Naive B cell (primary cell): ENCODE data around the gene TSPAN5. TPM values are rescaled to one million over a fixed set of nuclear protein-coding genes. Genes with fewer than 3 reads are reported as not detected.

Experiments used
- ATAC-seq, 2 donors: fragments of 150-1000 bp; cut with Tn5 transposase; 2 replicates each; pipeline ENCODE4 v1.10.0; 2021; ENCODE audit warnings: low read depth in 2 of 2, mild to moderate bottlenecking in 2 of 2, moderate library complexity in 2 of 2
- DNase-seq: peaks from one replicate; pipeline ENCODE4 v3.0.0; 2022
- H3K27ac Mint-ChIP-seq, 6 donors: one replicate each; pipeline ENCODE4 v1.8.0; 2020 to 2022; ENCODE audit warnings: mild to moderate bottlenecking in 6 of 6, mixed read lengths in 6 of 6, moderate library complexity in 5 of 6, inconsistent platforms in 2 of 6
- H3K27me3 Mint-ChIP-seq, 3 donors: one replicate each; pipeline ENCODE4 v1.8.0; 2021 to 2022; ENCODE audit warnings: mixed read lengths in 3 of 3, mild to moderate bottlenecking in 1 of 3
- H3K36me3 Mint-ChIP-seq, 2 donors: one replicate each; pipeline ENCODE4 v1.8.0; 2020 to 2022; ENCODE audit warnings: mixed read lengths in 2 of 2, inconsistent platforms in 1 of 2, mild to moderate bottlenecking in 1 of 2
- H3K4me1 Mint-ChIP-seq, 3 donors: one replicate each; pipeline ENCODE4 v1.8.0; 2020 to 2022; ENCODE audit warnings: mixed read lengths in 3 of 3, inconsistent platforms in 1 of 3, mild to moderate bottlenecking in 1 of 3, moderate library complexity in 1 of 3
- H3K4me3 Mint-ChIP-seq, 8 donors: one replicate each; pipeline ENCODE4 v1.8.0; 2020 to 2022; ENCODE audit warnings: mild to moderate bottlenecking in 8 of 8, mixed read lengths in 8 of 8, moderate library complexity in 8 of 8, inconsistent platforms in 2 of 8
- H3K9me3 Mint-ChIP-seq, 7 donors: one replicate each; pipeline ENCODE4 v1.8.0; 2020 to 2022; ENCODE audit warnings: mixed read lengths in 7 of 7, mild to moderate bottlenecking in 5 of 7, inconsistent platforms in 2 of 7, moderate library complexity in 1 of 7
- polyA plus RNA-seq, 6 donors: library from polyadenylated mRNA; unstranded; fragments of 300-500 nt; fragmentation: Illumina TruSeq; gene quantifications; one replicate each; pipeline ENCODE4 v1.2.3, GENCODE V29; 2021; ENCODE audit warnings: low read depth in 6 of 6

TSPAN5 gene
- polyA plus RNA-seq, 6 donors from 2014 or later: 3.9 to 10.2 (median 8.8) TPM

DNA sequence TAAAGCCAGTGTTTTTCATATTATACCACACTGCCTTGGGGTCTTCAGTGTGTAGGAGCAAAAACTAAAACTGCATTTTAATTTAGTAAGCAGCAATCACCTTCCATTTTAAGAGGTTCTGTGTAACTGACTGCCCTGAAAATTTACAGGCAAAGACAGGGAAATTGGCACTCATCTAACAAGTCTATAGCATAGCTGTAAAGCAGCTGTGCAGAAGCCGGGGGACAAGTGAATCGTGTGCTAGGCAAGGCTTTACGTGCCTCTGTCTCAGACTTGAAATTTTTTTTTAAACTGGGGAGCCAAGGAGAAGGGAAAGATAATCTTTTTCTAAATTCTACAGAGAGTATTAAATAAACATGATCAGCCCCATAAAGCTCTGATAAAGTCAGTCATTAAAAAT, 39.7 kb downstream of the TSPAN5 start:
- H3K27ac Mint-ChIP-seq: no peak overlapping the region
- H3K4me1 Mint-ChIP-seq: peaks cover 4 to 17% (median 7%) of the 10 kb centered on the region in 3 donors
- H3K36me3 Mint-ChIP-seq: peaks cover 0 to 7% of the 10 kb centered on the region in 2 donors
- ATAC-seq (no peak), DNase-seq (no peak)
- peaks cover 0 to 4% (median 0%) of the 10 kb centered on the region in 3 donors for H3K27me3 Mint-ChIP-seq
- H3K4me3 Mint-ChIP-seq: no peak overlapping the region
- H3K9me3 Mint-ChIP-seq: no peaks in the 10 kb centered on the region

DNA sequence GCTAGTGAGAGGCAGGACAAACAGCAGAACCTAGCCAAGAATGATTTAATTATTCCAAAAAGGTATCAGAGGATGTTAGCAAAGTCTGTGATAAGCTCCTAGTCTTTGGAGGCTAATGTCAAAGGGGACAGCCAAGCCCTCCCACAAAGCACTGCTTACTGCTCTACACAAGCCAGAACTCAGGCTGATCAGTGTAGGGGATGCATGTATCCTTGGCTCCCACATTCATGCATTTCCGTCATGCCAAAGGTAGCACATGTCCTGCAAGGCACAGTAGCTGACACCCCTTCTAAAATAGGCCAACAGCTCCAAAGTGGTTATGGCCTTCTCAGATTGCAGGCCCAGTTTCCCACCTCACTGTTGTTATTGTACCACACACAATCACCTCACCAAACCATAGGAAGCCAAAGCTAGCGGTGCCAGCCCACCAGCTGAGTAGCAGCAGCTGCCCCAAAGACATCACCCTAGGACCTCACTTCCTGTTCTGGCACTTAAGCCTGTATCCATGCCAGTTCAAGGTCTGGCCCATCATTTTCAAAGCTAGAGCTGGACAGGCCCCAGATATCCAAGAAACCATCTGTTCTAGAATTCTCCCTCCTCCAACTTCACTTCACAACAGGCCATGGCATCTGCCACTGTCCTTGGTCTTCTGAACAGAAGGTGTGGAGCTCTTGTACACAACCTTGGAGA, 40.9 kb downstream of the TSPAN5 start:
- Mint-ChIP-seq H3K9me3 (no peaks in the 10 kb centered on the region), H3K27me3 (peaks cover 0 to 4% (median 0%) of the 10 kb centered on the region in 3 donors), H3K4me3 (no peak overlapping the region), H3K27ac (peak overlapping the region in 1 of 6 donors; percentile 56), H3K36me3 (peaks cover 0 to 7% of the 10 kb centered on the region in 2 donors), H3K4me1 (peaks cover 14 to 28% (median 17%) of the 10 kb centered on the region in 3 donors)
- no peak for ATAC-seq
- DNase-seq: no peak

DNA sequence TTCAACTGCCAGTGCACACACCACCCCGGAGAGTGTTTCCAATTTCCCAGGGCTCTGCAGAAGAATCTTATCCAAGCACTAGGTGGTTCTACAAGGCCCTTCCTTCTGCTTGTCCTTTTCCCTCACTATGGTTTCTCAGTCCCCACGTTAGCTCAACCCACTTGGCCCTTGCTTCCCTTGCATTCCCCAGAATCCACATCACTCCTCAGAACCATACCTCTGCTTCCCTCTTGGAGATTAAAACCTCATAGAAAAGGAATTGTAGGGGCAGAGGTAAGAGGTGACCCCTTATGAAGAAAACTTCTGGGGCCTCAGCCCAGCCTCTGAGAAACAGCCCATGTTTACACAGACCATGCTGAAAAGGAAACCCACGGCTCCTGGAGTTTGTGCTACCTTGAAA, 42.4 kb downstream of the TSPAN5 start:
- Mint-ChIP-seq H3K4me3 (no peak overlapping the region), H3K27ac (peak overlapping the region in 1 of 6 donors; percentile 70), H3K36me3 (peaks cover 0 to 7% of the 10 kb centered on the region in 2 donors), H3K9me3 (no peaks in the 10 kb centered on the region), H3K4me1 (peaks cover 21 to 34% (median 26%) of the 10 kb centered on the region in 3 donors), H3K27me3 (peaks cover 0 to 4% (median 0%) of the 10 kb centered on the region in 3 donors)
- ATAC-seq: no peak
- no peak for DNase-seq

DNA sequence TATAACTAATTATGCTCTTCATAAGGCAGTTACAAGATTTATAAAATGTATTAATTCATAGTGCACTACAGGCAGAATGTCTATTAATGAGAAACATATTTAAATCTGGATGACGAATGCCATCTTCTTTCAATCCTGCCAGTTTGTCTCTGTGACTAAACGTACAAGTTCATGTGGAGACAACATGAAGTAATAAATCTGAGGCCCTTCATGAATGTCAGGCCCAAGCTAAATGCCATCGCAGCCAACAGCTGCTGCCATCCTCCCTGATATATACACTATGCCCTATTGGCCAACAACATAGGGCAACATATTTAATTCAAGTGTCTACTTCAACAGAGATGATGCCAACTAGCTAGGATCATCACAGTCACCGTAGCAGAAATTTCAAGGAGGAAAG, 43.7 kb downstream of the TSPAN5 start:
- Mint-ChIP-seq H3K4me1 (peaks cover 21 to 27% (median 26%) of the 10 kb centered on the region in 3 donors), H3K27me3 (no peaks in the 10 kb centered on the region), H3K4me3 (no peak overlapping the region), H3K27ac (peak overlapping the region in 1 of 6 donors; percentile 47), H3K9me3 (no peaks in the 10 kb centered on the region), H3K36me3 (peaks cover 0 to 4% of the 10 kb centered on the region in 2 donors)
- DNase-seq (no peak), ATAC-seq (no peak)

DNA sequence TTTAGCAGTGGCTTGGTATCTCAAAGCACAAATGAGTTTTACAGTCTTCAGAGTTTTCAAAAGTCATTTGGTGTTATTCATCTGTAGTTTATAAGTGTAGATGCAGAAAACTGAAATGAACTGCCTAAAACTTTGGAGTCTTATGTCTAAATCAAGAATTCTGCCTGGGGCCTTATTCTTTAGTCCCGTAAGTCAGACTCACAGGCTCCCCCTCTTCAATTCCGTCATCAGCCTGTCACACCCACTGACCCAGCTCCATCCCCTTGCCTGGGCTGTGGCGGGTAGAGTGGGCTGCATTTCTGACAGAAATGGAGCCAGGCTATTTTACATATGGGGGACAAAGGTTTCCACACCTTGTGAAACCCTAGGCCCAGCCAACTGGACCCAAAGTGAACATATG, 44.3 kb downstream of the TSPAN5 start:
- Mint-ChIP-seq H3K27me3 (no peaks in the 10 kb centered on the region), H3K4me1 (peaks cover 22 to 27% (median 26%) of the 10 kb centered on the region in 3 donors), H3K4me3 (no peak overlapping the region), H3K9me3 (no peaks in the 10 kb centered on the region), H3K27ac (no peak overlapping the region), H3K36me3 (peaks cover 0 to 4% of the 10 kb centered on the region in 2 donors)
- no peak for DNase-seq
- ATAC-seq: no peak

DNA sequence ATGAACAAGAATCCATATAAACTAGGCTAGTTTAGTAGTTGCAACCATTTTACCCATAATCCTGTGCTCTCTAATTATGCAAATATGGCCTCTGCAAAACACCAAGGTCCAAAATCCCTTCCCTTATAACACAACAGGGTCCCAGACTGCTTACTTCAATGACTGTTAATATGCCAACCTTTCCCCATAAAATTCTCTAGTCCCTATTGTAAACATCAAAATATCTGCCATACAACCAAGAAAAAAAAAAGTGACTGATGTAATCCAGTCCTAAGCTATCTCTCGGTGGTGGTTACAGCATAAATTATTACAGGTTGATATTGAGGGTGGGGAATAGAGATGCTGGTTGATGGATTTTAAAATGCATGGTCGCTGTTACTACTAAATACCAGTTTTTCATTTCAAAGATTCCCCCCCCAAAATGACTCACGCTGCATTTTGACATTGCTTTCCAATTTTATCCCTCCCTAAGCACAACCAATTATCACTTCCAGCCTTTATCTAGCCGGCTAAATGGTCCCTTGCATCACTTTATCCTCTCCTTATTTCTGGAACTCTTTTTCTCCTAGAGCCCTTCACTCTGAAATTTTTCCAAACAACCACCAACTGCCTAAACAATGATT, 44.8 kb downstream of the TSPAN5 start:
- no peak overlapping the region for H3K4me3 Mint-ChIP-seq
- no peaks in the 10 kb centered on the region for H3K27me3 Mint-ChIP-seq
- no peaks in the 10 kb centered on the region for H3K9me3 Mint-ChIP-seq
- peaks cover 0 to 4% of the 10 kb centered on the region in 2 donors for H3K36me3 Mint-ChIP-seq
- H3K4me1 Mint-ChIP-seq: peaks cover 26 to 27% (median 27%) of the 10 kb centered on the region in 3 donors
- peak overlapping the region in 2 of 6 donors; percentile 33 to 87 for H3K27ac Mint-ChIP-seq
- ATAC-seq: no peak
- no peak for DNase-seq

DNA sequence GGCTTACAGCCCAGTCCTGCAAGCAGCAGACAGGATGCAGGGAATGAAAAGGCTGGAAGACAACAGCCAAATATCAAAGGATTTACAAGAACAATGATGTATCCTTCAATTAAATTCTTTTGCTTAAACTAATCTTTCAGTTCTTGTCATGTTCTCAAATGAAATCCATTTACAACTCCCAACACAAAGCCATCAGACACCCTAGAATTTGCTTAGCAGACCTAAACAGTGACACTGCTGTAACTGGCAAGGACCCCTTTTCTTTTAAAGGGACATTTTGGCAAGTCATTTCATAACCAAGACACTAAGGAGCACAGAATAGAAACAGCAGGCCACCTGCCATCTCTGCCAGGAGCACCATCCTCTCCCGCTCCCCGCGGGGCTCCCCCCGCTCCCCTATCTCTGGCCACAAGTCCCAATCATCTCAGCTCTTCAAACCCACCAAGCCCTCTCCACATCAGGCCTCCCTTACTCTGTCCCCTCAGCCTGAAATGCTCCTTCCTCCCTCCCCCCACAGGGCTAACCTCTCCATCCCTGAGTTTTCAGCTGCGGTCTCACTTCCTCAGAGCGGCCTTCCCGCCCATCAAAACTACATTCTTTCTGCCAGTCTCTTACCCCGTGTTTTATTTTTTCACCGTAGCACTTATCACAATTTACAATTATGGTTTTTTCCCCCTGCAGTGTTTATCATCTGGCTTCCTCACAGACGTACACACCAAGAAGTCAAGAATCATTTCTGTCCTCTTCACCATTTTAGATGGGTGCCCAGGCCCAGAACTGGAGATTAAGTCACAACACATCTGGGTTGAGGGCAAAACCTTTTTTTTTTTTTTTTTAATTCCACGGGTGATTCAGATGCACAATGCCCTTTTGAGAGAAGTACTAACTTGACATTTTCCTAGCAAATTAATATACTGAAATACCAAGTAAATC, 45.8 kb downstream of the TSPAN5 start:
- Mint-ChIP-seq H3K4me1 (peaks cover 27 to 31% (median 27%) of the 10 kb centered on the region in 3 donors), H3K27me3 (no peaks in the 10 kb centered on the region), H3K4me3 (peak overlapping the region in 5 of 8 donors; percentile 32 to 73 (median 70)), H3K36me3 (peaks cover 0 to 4% of the 10 kb centered on the region in 2 donors), H3K27ac (peak overlapping the region in 4 of 6 donors; percentile 27 to 68 (median 60)), H3K9me3 (no peaks in the 10 kb centered on the region)
- DNase-seq (no peak), ATAC-seq (peak; percentile 28 to 40)

DNA sequence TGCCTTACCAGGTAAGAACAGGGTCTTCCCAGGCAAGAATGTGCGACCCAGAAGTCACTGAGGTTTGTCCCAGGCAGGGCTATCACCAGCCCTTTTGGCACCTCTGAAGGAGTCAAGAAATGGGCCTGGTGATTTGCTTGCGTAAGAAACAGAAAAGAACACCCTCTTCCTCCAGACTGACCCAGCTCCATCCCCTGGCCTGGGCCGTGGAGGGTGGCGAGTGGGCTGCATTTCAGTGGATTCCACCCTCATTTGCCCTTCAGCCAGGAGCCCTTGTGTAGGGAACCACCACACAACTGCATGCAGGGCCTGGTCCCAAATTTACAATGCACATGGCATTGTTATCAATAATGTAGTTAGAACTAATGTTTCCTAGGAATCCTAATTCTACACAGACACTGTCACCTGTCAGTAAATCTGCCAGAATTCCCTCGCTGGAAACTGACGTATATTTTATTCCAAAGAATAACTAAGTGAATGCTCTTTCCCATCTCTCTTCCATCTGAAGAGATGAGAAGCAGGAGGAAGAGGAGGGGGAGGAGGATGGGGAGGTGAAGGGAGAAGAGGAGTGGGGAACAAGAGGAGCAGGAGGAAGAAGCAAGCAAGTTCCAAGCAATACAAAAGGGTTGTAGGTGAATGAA, 46.6 kb downstream of the TSPAN5 start:
- ATAC-seq (no peak), DNase-seq (no peak)
- Mint-ChIP-seq H3K4me3 (peak overlapping the region in 1 of 8 donors; percentile 55), H3K36me3 (peaks cover 0 to 4% of the 10 kb centered on the region in 2 donors), H3K27ac (peak overlapping the region in 1 of 6 donors; percentile 84), H3K4me1 (peaks cover 27 to 31% (median 31%) of the 10 kb centered on the region in 3 donors), H3K27me3 (no peaks in the 10 kb centered on the region), H3K9me3 (no peaks in the 10 kb centered on the region)

DNA sequence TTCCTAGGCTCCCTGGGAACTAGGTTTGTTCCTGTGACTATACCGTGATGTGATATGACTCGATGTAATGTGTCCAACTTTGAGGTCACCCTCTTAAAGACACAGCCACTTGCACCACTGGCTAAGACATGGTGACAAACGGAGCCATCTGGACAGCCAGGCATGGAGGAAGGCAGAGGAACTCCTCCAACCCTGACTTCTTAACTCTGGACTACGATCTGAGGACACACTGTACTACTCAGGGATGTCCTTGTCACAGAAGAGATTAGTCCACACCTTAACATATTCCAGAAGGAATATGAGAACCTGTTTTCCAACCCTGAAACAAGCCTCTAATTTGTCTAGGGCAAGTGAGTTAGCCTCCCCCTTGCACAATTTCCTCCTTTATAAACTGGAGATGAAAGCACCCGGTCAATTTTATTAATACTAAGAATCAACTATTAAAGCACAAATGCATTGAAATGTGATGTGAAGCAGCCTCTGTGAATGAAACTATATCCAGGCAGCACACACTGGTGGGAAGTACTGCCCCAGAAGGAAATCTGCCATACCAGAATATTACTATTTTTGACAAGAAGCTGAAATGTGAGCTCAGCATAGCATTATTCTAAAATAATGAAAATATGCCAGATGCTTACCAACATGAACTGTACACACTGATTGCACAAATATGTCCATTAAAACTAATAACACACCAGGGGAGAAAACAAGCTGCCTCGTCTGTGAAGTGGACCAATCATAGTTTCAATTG, 47.3 kb downstream of the TSPAN5 start:
- ATAC-seq (no peak), DNase-seq (no peak)
- peaks cover 0 to 4% of the 10 kb centered on the region in 2 donors for H3K36me3 Mint-ChIP-seq
- no peaks in the 10 kb centered on the region for H3K9me3 Mint-ChIP-seq
- H3K4me1 Mint-ChIP-seq: peaks cover 27 to 32% (median 31%) of the 10 kb centered on the region in 3 donors
- no peaks in the 10 kb centered on the region for H3K27me3 Mint-ChIP-seq
- no peak overlapping the region for H3K4me3 Mint-ChIP-seq
- H3K27ac Mint-ChIP-seq: peak overlapping the region in 1 of 6 donors; percentile 32

DNA sequence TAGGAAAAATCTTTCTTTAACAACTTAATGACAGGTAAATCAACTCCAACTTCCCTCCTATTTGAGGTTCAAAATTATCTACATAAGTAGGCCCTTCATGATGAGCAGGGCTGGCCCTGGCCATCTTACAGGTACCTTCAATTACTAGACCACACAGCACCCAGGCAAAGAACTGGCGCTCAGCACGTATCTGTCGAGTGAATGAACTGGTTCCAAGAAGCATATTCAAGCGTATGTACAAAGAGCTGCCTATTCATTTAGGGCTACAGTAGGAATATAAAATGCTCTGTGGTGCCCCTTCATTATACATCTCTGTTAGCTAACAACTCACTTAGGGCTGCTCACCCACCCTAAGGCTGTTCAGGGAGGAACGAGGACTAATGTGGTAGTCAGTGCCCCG, 48.0 kb downstream of the TSPAN5 start:
- H3K27ac Mint-ChIP-seq: peak overlapping the region in 1 of 6 donors; percentile 6
- DNase-seq (no peak), ATAC-seq (no peak)
- H3K27me3 Mint-ChIP-seq: no peaks in the 10 kb centered on the region
- H3K9me3 Mint-ChIP-seq: no peaks in the 10 kb centered on the region
- H3K36me3 Mint-ChIP-seq: no peaks in the 10 kb centered on the region
- H3K4me3 Mint-ChIP-seq: no peak overlapping the region
- peaks cover 23 to 31% (median 29%) of the 10 kb centered on the region in 3 donors for H3K4me1 Mint-ChIP-seq

DNA sequence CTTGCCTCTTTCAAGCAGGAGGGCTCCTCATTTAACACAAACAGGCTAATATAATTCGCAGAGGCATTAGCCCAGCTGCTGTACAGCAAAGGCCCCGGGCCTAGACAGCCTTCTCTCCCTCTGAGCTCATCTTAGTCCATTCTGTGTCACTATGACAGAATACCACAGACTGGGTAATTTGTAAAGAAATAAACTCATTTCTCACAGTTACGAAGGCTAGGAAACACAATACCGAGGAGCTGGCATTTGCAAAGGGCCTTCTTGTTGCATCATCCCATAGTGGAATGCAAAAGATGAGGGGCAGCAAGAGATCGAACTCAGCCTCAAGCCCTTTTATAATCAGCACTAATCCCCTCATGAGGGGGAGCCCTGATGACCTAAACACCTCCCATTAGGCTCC, 48.5 kb downstream of the TSPAN5 start:
- Mint-ChIP-seq H3K27ac (peak overlapping the region in 1 of 6 donors; percentile 66), H3K36me3 (no peaks in the 10 kb centered on the region), H3K27me3 (no peaks in the 10 kb centered on the region), H3K9me3 (no peaks in the 10 kb centered on the region), H3K4me1 (peaks cover 19 to 31% (median 29%) of the 10 kb centered on the region in 3 donors), H3K4me3 (no peak overlapping the region)
- ATAC-seq (no peak), DNase-seq (no peak)

DNA sequence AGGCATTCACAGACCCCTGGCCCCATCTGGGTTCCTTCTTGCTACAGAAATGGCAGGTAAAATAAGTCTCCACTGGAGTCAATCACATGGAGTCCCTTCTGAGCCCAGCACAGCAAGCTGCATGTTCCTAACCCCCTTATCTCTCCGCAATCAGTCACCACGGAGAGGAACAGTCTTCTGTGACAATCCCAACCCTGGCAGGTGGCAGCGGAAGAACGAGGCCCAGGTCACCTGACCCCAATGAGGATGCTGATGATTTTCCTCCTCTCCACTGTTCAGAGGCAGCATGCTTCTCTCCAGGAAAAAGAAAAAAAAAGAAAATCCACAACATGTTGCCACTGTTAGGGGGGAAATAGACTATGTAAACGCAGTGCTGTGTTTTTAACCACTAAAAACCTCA, 50.1 kb downstream of the TSPAN5 start:
- no peak for ATAC-seq
- peak overlapping the region in 3 of 6 donors; percentile 15 to 60 (median 44) for H3K27ac Mint-ChIP-seq
- H3K4me3 Mint-ChIP-seq: no peak overlapping the region
- H3K9me3 Mint-ChIP-seq: no peaks in the 10 kb centered on the region
- no peaks in the 10 kb centered on the region for H3K27me3 Mint-ChIP-seq
- H3K4me1 Mint-ChIP-seq: peaks cover 13 to 24% (median 22%) of the 10 kb centered on the region in 3 donors
- DNase-seq: no peak
- no peaks in the 10 kb centered on the region for H3K36me3 Mint-ChIP-seq
